ENCODE measurements around the gene GRK5. TPM values are rescaled to one million over a fixed set of nuclear protein-coding genes. Genes with fewer than 3 reads are reported as not detected.

Gene GRK5
- total RNA-seq, 1 experiment from 2014 or later = 58.2 TPM

DNA sequence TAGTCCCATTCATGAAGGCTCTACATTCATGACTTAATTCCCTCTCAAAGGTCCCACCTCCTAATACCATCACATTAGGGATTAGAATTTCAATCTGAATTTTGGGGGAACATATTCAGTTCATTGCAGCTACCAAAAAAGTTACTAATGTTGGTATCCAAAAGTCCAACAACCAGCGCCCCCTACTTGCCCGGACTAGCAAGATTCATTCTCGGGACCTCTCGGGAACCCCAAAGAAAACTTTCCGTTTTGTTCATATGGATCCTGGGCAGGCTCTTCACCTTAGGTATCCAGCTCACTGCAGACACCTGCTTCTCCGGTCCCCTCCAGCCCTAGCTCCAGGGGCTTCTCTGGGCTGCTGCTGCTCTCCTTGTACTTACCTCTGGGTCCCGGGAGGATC is 8.9 kb upstream of the GRK5 start:
- DNase-seq (ENCODE audit: low spot score) = no peak
- TF ChIP-seq EZH2 (IDR thresholded peaks at IDR 0.05; ENCODE audit: borderline replicate concordance, low read depth, low read length, poor library complexity, severe bottlenecking) (no peak), CTCF (conservative IDR thresholded peaks at IDR 0.05; ENCODE audit: low read depth, low read length) (peak; percentile 59)
- Histone ChIP-seq H3K27ac (ENCODE audit: low read depth, low read length, poor library complexity, severe bottlenecking) (no peak overlapping the region), H3K4me1 (ENCODE audit: insufficient read depth, low read length, poor library complexity, severe bottlenecking) (peaks cover 10% of the 10 kb centered on the region), H3K36me3 (ENCODE audit: insufficient read depth, low read length, poor library complexity, severe bottlenecking) (no peaks in the 10 kb centered on the region), H3K4me3 (ENCODE audit: low read depth, low read length, poor library complexity, severe bottlenecking) (no peak overlapping the region), H3K9me3 (ENCODE audit: low read depth, low read length, poor library complexity, severe bottlenecking) (no peaks in the 10 kb centered on the region), H3K27me3 (replicated peaks; ENCODE audit: insufficient read depth, low read depth, low read length, poor library complexity) (no peaks in the 10 kb centered on the region)
- BruUV-seq (replicated peaks) = no TSS peak
- intact Hi-C loops (cut with micrococcal nuclease; ENCODE audit: unreplicated experiment) = loop anchor here (2.0 kb wide), 1 partner anchor 218 kb away; no protein-coding TSS in a partner anchor
- ChIA-PET POLR2A (ENCODE audit: low non-redundant PET) (no interaction called here), CTCF (interaction anchor here (1.8 to 2.1 kb wide), 2 partner anchors 8 to 245 kb away, joined by 8 to 11 read pairs; no protein-coding TSS in a partner anchor)

GRCh38 chr10:119199231-119199992 is 8.0 kb upstream of the GRK5 start:
- CTCF ChIA-PET = interaction anchor here (0.5 to 2.1 kb wide), 13 partner anchors 7 to 724 kb away, joined by 3 to 35 read pairs (median 7); partner anchors contain the start of gene PRDX3

DNA sequence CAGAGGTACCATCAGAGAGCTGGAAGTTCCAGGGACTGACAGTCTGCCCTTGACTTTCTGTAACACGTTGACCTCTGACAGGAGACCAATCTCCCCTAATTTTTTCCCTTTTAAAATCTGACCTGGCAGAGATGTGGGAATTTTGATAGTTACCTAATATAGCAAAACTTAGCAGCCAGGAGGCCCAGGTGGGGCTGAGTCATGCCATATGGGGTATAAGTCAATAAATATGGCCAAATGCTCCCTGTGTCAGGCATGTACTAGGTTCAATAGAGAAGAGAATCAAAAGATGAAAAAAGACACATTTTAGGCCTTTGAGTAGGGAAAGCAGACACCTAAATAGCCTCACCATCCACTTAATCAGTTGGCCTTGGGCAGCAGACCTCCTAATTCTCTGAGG is 6.1 kb upstream of the GRK5 start:
- Histone ChIP-seq H3K4me1 (ENCODE audit: insufficient read depth, low read length, poor library complexity, severe bottlenecking) (peaks cover 19% of the 10 kb centered on the region), H3K36me3 (ENCODE audit: insufficient read depth, low read length, poor library complexity, severe bottlenecking) (no peaks in the 10 kb centered on the region), H3K27me3 (replicated peaks; ENCODE audit: insufficient read depth, low read depth, low read length, poor library complexity) (no peaks in the 10 kb centered on the region), H3K4me3 (ENCODE audit: low read depth, low read length, poor library complexity, severe bottlenecking) (no peak overlapping the region), H3K27ac (ENCODE audit: low read depth, low read length, poor library complexity, severe bottlenecking) (no peak overlapping the region), H3K9me3 (ENCODE audit: low read depth, low read length, poor library complexity, severe bottlenecking) (no peaks in the 10 kb centered on the region)
- no peak for DNase-seq (ENCODE audit: low spot score)
- POLR2A ChIA-PET (ENCODE audit: low non-redundant PET) = no interaction called here
- no peak for TF ChIP-seq CTCF (conservative IDR thresholded peaks at IDR 0.05; ENCODE audit: low read depth, low read length)
- no peak for TF ChIP-seq EZH2 (IDR thresholded peaks at IDR 0.05; ENCODE audit: borderline replicate concordance, low read depth, low read length, poor library complexity, severe bottlenecking)
- intact Hi-C loops (cut with micrococcal nuclease; ENCODE audit: unreplicated experiment) = loop anchor here (10.0 kb wide), 1 partner anchor 394 kb away; the partner anchor contains the start of gene TIAL1
- no TSS peak for BruUV-seq (replicated peaks)
- CTCF ChIA-PET = no interaction called here

More at GRCh38 chr10:119199231-119199992, 8.0 kb upstream of the GRK5 start:
- Histone ChIP-seq H3K36me3 (ENCODE audit: insufficient read depth, low read length, poor library complexity, severe bottlenecking) (no peaks in the 10 kb centered on the region), H3K27ac (ENCODE audit: low read depth, low read length, poor library complexity, severe bottlenecking) (no peak overlapping the region), H3K9me3 (ENCODE audit: low read depth, low read length, poor library complexity, severe bottlenecking) (no peaks in the 10 kb centered on the region), H3K4me3 (ENCODE audit: low read depth, low read length, poor library complexity, severe bottlenecking) (no peak overlapping the region), H3K4me1 (ENCODE audit: insufficient read depth, low read length, poor library complexity, severe bottlenecking) (peaks cover 14% of the 10 kb centered on the region), H3K27me3 (replicated peaks; ENCODE audit: insufficient read depth, low read depth, low read length, poor library complexity) (no peaks in the 10 kb centered on the region)
- POLR2A ChIA-PET (ENCODE audit: low non-redundant PET) = no interaction called here
- intact Hi-C loops (cut with micrococcal nuclease; ENCODE audit: unreplicated experiment) = loop anchor here (1.0 to 2.0 kb wide), 3 partner anchors 217 to 290 kb away; no protein-coding TSS in a partner anchor
- no peak for TF ChIP-seq EZH2 (IDR thresholded peaks at IDR 0.05; ENCODE audit: borderline replicate concordance, low read depth, low read length, poor library complexity, severe bottlenecking)
- peak; percentile 86 for TF ChIP-seq CTCF (conservative IDR thresholded peaks at IDR 0.05; ENCODE audit: low read depth, low read length)
- peak; percentile 86 for DNase-seq (ENCODE audit: low spot score)
- no TSS peak for BruUV-seq (replicated peaks)
